ENCODE measurements around the gene CYTH4. TPM values are rescaled to one million over a fixed set of nuclear protein-coding genes. Genes with fewer than 3 reads are reported as not detected.

The CYTH4 gene
- total RNA-seq, 1 experiment from 2014 or later, result 0.15 TPM

DNA sequence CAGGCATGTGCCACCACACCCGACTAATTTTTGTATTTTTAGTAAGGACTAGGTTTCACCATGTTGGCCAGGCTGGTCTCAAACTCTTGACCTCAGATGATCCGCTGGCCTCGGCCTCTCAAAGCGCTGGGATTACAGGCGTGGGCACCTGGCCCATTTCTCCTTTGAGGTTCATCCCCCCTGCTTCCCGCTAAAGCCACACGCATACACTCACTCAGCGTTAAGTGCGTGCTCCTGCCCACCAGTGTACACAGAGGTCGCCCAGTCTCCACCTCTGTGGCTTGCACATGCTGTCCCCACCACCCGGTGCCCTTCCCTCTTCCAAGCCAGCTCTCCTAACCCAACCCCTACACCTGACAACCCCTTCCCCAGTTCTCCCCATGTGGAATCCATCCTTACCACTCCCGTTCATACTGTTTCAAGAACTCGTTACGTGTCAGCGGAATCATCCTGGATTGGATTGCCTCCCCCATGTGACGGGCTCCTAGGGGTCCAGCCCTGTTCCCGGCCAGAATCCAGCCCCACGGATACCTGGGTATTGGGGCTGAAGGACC, 15.7 kb upstream of the CYTH4 start:
- CTCF ChIA-PET, result interaction anchor here (1.1 to 1.9 kb wide), 6 partner anchors 10 to 206 kb away, joined by 3 to 10 read pairs (median 6); no protein-coding TSS in a partner anchor
- peaks cover 4% of the 10 kb centered on the region for H3K36me3 Mint-ChIP-seq
- DNase-seq (ENCODE audit: low spot score) (no peak), ATAC-seq (peak; percentile 18; the same call in 1 of the 2 replicates)
- H3K27ac Mint-ChIP-seq, result no peak overlapping the region; the same call in 1 of the 2 replicates
- H3K4me3 Mint-ChIP-seq, result peak overlapping the region; percentile 36
- POLR2A ChIA-PET, result interaction anchor here (0.7 kb wide), 1 partner anchor 154 kb away, joined by 6 read pairs; no protein-coding TSS in a partner anchor
- peaks cover 6% of the 10 kb centered on the region for H3K4me1 Mint-ChIP-seq
- H3K27me3 Mint-ChIP-seq (ENCODE audit: low read depth), result peaks cover 14% of the 10 kb centered on the region
- TF ChIP-seq ZNF219 (CRISPR knock-in tag; IDR thresholded peaks at IDR 0.05; ENCODE audit: borderline replicate concordance) (no peak), JAZF1 (CRISPR knock-in tag; IDR thresholded peaks at IDR 0.05) (no peak), CTCF (IDR thresholded peaks at IDR 0.05) (no peak), ZNF396 (CRISPR knock-in tag; IDR thresholded peaks at IDR 0.05; ENCODE audit: borderline replicate concordance) (no peak)
- TF ChIP-seq, protein P1, sequence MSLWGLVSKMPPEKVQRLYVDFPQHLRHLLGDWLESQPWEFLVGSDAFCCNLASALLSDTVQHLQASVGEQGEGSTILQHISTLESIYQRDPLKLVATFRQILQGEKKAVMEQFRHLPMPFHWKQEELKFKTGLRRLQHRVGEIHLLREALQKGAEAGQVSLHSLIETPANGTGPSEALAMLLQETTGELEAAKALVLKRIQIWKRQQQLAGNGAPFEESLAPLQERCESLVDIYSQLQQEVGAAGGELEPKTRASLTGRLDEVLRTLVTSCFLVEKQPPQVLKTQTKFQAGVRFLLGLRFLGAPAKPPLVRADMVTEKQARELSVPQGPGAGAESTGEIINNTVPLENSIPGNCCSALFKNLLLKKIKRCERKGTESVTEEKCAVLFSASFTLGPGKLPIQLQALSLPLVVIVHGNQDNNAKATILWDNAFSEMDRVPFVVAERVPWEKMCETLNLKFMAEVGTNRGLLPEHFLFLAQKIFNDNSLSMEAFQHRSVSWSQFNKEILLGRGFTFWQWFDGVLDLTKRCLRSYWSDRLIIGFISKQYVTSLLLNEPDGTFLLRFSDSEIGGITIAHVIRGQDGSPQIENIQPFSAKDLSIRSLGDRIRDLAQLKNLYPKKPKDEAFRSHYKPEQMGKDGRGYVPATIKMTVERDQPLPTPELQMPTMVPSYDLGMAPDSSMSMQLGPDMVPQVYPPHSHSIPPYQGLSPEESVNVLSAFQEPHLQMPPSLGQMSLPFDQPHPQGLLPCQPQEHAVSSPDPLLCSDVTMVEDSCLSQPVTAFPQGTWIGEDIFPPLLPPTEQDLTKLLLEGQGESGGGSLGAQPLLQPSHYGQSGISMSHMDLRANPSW (CRISPR knock-in tag; conservative IDR thresholded peaks at IDR 0.05; ENCODE audit: low read depth), result no peak
- H3K9me3 Mint-ChIP-seq, result peaks cover 17% of the 10 kb centered on the region

- ATAC-seq (peak; percentile 99), DNase-seq (ENCODE audit: low spot score) (peak; percentile 86)
- Mint-ChIP-seq H3K4me3 (peak overlapping the region; percentile 36), H3K27ac (peak overlapping the region; percentile 77; the same call in 1 of the 2 replicates), H3K27me3 (ENCODE audit: low read depth) (peaks cover 14% of the 10 kb centered on the region), H3K36me3 (peaks cover 4% of the 10 kb centered on the region), H3K9me3 (peaks cover 17% of the 10 kb centered on the region), H3K4me1 (peaks cover 6% of the 10 kb centered on the region)
- POLR2A ChIA-PET, result no interaction called here
- CTCF ChIA-PET, result interaction anchor here (0.6 to 2.6 kb wide), 24 partner anchors 8 to 289 kb away, joined by 3 to 18 read pairs (median 4); no protein-coding TSS in a partner anchor
- TF ChIP-seq, protein P2, sequence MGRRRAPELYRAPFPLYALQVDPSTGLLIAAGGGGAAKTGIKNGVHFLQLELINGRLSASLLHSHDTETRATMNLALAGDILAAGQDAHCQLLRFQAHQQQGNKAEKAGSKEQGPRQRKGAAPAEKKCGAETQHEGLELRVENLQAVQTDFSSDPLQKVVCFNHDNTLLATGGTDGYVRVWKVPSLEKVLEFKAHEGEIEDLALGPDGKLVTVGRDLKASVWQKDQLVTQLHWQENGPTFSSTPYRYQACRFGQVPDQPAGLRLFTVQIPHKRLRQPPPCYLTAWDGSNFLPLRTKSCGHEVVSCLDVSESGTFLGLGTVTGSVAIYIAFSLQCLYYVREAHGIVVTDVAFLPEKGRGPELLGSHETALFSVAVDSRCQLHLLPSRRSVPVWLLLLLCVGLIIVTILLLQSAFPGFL (CRISPR knock-in tag; IDR thresholded peaks at IDR 0.05; ENCODE audit: borderline replicate concordance), result no peak
- peak; percentile 77 for TF ChIP-seq CTCF (IDR thresholded peaks at IDR 0.05)
Measured at GRCh38 chr22:37267135-37267587, 15.1 kb upstream of the CYTH4 start.

- TF ChIP-seq ZNF138 (CRISPR knock-in tag; conservative IDR thresholded peaks at IDR 0.05) (no peak), TCF7 (CRISPR knock-in tag; IDR thresholded peaks at IDR 0.05; ENCODE audit: low read depth) (no peak), MAX (CRISPR knock-in tag; IDR thresholded peaks at IDR 0.05) (no peak)
- ChIA-PET POLR2A (interaction anchor here (0.5 to 0.6 kb wide), 2 partner anchors 188 to 204 kb away, joined by 3 read pairs; no protein-coding TSS in a partner anchor), CTCF (interaction anchor here (0.6 to 2.6 kb wide), 25 partner anchors 8 to 290 kb away, joined by 3 to 18 read pairs (median 4); no protein-coding TSS in a partner anchor)
- peaks cover 17% of the 10 kb centered on the region for H3K9me3 Mint-ChIP-seq
- peaks cover 14% of the 10 kb centered on the region for H3K27me3 Mint-ChIP-seq (ENCODE audit: low read depth)
- no peak overlapping the region for H3K4me3 Mint-ChIP-seq
- DNase-seq (ENCODE audit: low spot score) (no peak), ATAC-seq (no peak)
- H3K36me3 Mint-ChIP-seq, result peaks cover 4% of the 10 kb centered on the region
- H3K4me1 Mint-ChIP-seq, result peaks cover 6% of the 10 kb centered on the region
- H3K27ac Mint-ChIP-seq, result no peak overlapping the region
Measured at GRCh38 chr22:37267661-37268413, 14.5 kb upstream of the CYTH4 start.
